Spleen (tissue), 7 donors: ENCODE measurements around the gene SPACA7.

Experiments used
- POLR2A ChIP-seq, 3 donors: fragments of 450-650 bp; IDR thresholded peaks; one replicate each; pipeline ENCODE4 v1.5.1; 2017; ENCODE audit warnings: antibody characterized with exemption in 3 of 3, mild to moderate bottlenecking in 1 of 3
- TF ChIP-seq, protein P1 (sequence below), 11 experiments: fragments of 200-600 bp in 7 of 11; fragments of 450-650 bp in 4 of 11; sonication (generic) in 4 of 11; IDR thresholded peaks in 8 of 11; conservative IDR thresholded peaks in 3 of 11; 1 replicate in 7 of 11; 2 replicates in 4 of 11; pipeline versions ENCODE4 v1.4.0 to v1.8.0; 2016 to 2021; ENCODE audit warnings: antibody characterized with exemption in 11 of 11, inconsistent platforms in 4 of 11, mild to moderate bottlenecking in 1 of 11
- donor health status: DM: no; HTN: no; CAD: no; lungs with moderate emphysema.
- donor health status: DM: no; HTN: no; CAD: no.
- donor health status: DM: no; HTN: no; CAD: no.

DNA sequence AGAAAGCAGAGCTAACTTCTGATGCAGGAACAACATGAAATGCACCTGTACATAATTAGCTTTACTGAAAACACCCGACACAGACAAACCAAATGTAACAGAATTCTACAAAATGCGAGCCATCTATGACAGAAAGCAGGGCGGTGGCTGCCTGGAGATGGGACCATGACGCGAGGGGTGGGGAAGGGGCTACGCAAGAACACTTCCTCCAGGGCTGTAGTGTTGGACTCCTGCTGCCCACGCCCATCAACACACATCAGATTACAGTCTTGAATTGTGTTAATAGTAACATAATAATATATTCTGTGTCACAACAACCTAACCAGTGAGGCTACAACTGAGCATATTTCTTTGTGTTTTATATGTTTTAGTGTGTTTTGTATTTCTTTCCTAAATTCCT, 103.2 kb downstream of the SPACA7 start:
- TF ChIP-seq, protein P1, sequence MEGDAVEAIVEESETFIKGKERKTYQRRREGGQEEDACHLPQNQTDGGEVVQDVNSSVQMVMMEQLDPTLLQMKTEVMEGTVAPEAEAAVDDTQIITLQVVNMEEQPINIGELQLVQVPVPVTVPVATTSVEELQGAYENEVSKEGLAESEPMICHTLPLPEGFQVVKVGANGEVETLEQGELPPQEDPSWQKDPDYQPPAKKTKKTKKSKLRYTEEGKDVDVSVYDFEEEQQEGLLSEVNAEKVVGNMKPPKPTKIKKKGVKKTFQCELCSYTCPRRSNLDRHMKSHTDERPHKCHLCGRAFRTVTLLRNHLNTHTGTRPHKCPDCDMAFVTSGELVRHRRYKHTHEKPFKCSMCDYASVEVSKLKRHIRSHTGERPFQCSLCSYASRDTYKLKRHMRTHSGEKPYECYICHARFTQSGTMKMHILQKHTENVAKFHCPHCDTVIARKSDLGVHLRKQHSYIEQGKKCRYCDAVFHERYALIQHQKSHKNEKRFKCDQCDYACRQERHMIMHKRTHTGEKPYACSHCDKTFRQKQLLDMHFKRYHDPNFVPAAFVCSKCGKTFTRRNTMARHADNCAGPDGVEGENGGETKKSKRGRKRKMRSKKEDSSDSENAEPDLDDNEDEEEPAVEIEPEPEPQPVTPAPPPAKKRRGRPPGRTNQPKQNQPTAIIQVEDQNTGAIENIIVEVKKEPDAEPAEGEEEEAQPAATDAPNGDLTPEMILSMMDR (IDR thresholded peaks at IDR 0.05 in 8 of 11, conservative IDR thresholded peaks at IDR 0.05 in 3 of 11) = no peak
- no peak for TF ChIP-seq POLR2A (IDR thresholded peaks at IDR 0.05)
